GM19043 (cell line): ENCODE data around the gene AP4M1.
A peak's percentile ranks its signal among the peaks of the same experiment; 100 is the strongest.

ENCODE experiments used
- ATAC-seq: cut with Tn5 transposase; IDR thresholded peaks from one replicate; pipeline ENCODE4 v1.9.1; 2021; ENCODE audit warnings: low read depth; ENCODE audit not compliant: unreplicated experiment

AP4M1 gene

DNA sequence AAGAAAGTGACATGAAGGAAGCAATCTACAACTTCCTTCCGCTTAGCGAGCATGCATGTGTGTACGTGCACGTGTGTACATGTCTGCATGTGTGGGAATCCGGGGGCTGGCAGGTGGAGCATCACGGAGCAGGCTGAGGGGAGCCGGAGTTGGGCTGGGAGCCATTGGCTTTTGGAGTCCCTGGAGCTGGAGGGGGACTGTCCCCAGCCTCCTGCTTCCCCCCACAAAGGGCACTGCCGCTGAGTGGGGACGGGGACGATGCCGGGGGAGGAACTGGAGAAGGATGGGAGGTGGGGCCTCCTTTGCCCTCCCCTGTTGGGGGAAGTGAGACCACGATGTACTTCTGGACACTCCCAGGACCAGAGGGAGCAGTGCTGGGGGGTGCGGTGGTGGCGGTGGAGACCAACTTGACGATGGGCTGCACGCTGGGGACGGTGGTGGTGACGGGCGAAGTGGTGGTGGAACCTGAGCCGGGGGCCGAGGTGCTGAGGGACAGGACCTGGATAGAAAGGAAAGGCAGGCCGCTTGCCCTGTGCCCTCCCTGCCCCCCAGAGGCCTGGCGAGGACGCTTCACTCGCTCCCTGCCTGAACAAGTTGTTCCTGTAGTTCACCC lies 5.8 kb downstream of the AP4M1 start:
- no peak for ATAC-seq

DNA sequence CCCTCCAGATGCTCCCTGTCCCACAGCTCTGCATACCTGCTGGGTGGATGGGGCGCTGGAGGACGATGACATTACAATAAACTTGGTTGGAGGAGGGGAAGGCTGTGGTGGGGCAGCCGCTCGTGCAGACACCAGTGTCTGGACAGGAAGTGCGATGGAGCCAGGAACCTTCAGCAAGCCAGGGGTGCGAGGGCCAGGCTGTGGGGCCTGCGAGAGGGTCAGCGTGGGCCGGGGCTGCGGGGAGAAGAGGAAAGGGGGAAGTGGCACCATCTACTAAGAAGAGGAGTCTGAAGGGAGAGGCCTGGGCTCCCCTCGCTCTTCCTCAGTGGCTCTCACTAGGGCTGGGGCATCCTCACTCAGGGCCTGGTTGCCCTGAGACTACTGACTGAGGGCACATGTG lies 6.4 kb downstream of the AP4M1 start:
- ATAC-seq = no peak

DNA sequence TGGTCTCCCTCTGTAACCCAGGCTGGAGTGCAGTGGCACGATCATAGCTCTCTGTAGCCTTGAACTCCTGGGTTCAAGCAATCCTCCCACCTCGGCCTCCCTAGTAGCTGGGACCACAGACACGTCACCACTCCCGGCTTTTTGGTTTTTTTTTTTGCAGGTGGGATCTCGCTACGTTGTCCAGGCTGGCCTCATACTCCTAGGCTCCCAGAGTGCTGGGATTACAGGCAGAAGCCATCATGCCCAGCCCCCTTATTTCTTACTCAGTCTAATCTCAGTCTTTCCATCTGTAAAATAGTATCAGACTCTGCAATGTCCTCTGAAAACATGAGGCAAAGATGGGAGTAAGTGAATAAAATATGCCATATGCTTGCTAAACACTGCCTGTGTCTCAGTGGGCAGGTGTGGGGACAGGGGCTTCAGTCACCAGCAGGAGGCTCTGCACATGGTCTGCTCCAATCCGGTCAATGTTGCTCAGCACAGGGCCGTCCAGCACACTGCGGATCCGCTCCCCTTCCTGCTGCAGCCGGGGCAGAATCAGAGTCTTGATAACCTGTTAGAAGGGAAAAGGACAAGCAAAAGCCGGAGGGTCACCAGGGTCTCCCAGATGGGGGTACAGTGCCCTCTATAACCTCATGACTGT lies 8.2 kb downstream of the AP4M1 start:
- no peak for ATAC-seq

DNA sequence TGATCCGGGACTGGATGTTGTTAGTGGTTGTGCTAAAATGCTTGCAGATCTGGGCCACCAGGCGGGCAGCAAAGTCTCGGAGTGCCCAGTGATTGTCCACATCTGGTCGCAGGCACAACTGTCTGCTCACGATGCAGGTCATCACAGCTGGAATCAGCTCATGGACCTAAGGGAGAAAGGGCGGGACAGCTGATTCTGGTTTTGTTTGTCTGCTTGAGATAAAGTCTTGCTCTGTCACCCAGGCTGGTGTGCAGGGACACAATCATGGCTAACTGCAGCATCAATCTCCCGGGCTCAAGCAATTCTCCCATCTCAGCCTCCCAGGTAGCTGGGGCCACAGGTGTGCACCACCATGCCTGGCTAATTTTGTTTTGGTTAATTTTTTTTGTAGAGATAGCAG lies 9.7 kb downstream of the AP4M1 start:
- no peak for ATAC-seq

DNA sequence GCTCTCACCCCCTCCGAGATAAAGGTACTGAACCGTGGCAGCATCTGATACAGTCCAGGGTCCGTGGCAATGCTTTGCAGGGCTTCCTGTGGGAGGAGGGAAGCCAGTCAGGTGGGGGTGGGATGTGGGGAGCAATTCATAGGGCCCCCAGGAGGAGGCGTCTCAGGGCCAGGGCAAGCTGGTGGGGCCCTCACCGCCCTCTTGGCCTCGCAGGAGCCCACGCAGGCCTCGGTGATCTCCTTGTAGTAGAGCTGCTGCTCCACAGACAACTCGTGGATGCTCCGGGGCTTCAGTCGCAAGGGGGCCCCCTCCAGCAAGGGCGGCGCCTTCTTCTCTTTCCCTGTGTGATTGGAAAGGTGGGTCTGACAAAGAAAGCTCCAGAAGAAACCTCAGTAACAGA lies 10.5 kb downstream of the AP4M1 start:
- no peak for ATAC-seq

DNA sequence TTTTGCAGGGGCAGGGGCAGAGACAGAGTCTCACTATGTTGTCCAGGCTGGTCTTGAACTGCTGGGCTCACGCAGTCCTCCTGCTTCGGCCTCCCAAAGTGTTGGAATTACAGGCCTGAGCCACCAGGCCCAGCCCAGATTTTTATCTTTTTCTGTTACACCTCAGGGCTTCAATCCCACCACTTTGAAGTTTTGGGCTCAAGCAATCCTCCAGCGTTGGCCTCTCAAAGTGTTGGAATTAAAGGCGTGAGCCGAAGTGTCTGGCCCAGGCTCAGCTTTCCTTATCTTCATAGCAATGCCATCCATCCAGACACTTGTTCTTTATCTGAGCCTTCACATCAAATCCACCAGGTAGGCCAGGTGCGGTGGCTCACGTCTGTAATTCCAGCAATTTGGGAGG lies 13.6 kb downstream of the AP4M1 start:
- ATAC-seq = no peak

DNA sequence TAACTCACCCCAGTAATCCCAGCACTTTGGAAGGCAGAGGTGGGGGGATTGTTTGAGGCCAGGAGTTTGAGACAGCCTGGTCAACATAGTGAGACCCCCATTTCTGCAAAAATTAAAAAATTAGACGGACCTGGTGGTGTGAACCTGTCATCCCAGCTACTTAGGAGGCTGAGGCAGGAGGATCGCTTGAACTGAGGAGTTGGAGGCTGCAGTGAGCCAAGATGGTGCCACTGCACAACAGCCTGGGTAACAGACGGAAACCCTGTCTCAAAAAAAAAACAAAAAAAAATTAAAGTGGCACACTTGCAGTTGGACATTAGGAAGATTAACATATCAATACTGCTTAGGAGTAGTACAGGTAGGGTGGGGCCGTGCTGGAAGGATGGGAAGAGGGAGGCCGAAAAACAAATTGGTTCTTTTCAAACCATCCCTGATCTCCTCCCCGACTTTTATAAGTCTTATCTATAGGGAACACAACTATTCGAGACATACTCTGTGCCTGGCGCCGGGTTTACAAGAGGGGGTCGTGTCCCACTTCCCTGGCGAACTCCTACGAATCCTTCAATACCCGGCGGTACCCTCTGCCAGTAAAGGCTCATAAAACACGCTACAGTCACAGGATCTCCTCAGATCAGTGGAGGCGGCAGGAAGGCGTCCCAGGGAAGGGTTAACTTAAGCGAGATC lies 17.1 kb downstream of the AP4M1 start:
- no peak for ATAC-seq

DNA sequence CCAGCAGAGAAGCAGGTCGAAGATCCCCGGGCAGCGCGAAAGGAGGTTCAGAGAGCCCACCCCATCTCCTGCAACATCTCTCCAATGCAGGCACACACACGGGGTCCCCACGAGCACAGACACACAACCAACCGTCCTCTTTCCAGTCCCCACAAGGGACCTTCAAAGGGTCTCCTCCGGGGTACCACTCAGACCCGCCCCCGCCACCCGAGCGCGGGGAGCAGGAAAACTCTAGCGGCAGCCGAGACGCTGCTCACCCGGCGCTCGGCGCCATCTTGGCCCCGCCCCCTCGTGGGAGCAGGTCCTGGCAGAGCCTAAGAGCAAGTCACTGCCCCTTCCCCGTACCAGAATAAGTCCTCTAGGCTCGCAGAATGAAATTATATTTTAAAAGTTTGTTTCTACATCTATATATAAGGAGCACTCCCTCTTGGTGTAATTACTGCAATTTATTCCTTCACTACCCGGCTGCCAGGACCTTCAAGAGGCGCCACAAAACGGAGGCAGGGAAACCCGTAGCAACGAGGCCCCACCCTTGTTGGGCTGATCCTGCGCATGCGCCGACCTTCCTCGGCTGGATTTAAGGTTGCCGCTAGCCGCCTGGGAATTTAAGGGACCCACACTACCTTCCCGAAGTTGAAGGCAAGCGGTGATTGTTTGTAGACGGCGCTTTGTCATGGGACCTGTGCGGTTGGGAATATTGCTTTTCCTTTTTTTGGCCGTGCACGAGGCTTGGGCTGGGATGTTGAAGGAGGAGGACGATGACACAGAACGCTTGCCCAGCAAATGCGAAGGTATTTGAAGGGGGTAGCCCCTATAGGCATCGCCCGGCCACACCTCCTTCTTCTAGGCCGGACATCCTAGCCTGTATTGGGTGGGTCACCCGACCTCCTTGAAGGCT lies 17.9 kb downstream of the AP4M1 start, which contains the start of the genes CNPY4 and TAF6:
CNPY4 (plus strand) TSS at position 563 of the 898 bp plus-strand sequence; CDS start at position 674, 111 bp downstream.
TAF6 (minus strand) TSS at position 287 of the 898 bp plus-strand sequence. CDS start 5,149 bp downstream, outside the sequence.
- peak; percentile 65 for ATAC-seq

DNA sequence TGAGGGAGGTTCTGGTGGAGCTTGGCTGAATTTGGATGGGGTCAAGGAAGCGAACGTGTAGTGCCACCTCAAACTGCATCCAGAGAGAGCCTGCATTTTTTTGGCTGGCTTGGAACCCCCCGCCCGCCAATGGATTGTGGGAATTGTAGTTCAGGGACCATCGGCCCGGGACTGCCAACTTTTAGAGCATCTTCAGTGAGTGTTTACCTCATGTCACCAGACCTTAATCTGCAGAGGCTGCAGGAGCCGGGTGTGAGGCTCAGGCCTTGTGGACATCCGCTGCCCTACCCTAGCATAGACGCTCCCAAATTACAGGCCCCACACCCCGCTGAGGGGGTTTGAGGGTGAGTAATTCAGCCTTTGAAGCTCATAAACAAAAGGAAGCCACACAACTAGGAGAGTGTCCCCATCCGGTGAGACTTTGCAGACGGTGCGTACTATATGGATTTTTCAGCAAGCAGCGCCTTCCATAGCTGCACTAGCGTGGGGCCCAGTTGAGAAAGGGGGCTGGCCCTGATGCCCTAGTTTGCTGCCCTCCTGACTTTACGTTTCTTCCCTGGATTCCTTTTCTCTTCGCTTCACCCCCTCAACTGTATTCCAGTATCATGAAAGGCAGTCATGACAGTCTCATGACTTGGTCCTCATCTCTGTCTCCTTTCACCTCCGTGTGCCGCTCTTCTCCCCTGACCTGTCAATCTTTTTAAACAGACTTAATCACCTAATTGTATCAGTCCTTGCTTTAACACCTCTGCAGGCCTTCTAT lies 18.7 kb downstream of the AP4M1 start:
- peak; percentile 23 for ATAC-seq

DNA sequence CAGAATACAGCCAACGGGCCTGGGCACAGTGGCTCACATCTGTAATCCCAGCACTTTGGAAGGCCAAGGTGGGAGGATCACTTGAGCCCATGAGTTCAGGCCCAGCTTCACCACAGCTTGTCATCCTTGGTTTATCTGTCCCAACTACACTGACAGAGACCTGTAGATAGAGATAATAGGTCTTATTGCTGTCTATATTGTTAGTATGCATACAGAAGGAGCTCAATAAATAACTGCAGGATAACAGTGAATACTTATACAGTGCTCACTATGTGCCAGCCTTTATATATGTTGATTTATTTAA lies 19.2 kb downstream of the AP4M1 start:
- ATAC-seq = no peak

DNA sequence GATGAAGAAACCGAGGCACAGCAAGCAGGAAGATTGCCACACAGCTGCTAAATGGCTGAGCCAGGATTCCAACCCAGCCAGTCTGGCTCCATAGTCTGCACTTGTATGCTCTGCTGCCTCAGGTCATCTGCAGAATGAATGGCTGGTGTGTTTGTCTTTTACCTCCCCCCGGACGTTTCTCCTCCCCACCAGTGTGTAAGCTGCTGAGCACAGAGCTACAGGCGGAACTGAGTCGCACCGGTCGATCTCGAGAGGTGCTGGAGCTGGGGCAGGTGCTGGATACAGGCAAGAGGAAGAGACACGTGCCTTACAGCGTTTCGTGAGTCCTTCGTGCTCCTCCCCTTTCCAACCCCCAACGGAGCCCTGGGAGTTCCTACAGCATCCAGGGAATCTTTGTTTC lies 20.6 kb downstream of the AP4M1 start:
- ATAC-seq = no peak

DNA sequence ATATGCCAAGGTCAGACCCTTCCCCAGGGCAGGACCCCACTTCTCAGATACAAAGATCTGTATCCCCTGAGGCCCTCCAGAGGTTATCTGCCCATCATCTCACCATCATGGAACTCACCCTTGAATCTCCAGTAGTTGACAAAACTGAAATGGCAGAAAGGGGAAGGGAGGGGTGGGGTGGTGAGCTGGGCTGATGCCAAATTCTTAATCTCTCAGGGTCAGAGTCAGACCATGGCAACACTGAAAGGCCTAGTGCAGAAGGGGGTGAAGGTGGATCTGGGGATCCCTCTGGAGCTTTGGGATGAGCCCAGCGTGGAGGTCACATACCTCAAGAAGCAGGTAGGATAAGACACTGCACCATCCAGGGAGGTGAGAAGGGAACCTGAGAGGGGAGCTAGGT lies 21.1 kb downstream of the AP4M1 start:
- ATAC-seq = no peak

DNA sequence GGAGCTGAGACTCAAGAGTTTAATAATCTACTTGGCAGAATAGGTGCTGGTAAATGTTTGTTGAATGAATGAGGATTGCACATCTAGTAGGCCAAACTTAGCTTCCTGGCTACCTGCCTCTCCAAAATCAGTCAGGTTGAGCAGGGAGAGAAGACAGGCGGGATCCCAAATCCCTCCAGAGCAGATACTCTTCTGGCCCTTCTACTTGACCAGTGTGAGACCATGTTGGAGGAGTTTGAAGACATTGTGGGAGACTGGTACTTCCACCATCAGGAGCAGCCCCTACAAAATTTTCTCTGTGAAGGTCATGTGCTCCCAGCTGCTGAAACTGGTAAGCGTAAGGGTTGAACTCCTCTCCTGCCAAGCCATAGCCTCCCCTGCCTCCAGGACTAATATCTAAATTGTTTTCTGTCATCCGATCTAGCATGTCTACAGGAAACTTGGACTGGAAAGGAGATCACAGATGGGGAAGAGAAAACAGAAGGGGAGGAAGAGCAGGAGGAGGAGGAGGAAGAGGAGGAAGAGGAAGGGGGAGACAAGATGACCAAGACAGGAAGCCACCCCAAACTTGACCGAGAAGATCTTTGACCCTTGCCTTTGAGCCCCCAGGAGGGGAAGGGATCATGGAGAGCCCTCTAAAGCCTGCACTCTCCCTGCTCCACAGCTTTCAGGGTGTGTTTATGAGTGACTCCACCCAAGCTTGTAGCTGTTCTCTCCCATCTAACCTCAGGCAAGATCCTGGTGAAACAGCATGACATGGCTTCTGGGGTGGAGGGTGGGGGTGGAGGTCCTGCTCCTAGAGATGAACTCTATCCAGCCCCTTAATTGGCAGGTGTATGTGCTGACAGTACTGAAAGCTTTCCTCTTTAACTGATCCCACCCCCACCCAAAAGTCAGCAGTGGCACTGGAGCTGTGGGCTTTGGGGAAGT lies 23.1 kb downstream of the AP4M1 start:
- no peak for ATAC-seq

DNA sequence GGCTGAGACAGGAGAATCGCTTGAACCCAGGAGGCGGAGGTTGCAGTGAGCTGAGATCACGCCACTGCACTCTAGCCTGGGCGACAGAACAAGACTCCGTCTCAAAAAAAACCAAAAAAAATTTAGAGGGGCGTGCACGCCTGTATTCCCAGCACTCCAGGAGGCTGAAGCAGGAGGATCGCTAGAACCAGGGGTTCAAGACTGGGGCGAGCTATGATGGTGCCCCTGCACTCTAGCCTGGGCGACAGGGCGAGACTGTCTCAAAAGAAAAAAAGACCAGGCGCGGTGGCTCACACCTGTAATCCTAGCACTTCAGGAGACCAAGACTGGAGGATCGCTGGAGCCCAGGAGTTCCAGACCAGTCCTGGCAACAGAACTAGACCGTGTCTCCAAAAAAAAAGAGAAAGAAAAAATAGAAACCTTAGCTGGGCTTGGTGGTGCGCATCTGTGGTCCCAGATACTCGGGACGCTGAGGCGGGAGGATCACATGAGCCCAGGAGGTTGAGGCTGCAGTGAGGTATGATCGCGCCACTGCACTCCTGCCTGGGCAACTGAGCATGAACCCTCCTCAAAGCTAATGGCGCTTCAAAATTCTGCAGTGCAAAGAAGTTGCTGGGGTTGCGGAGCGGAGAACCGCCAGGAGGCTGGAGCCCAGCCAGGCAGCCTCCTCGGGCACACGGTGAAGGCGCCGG lies 24.9 kb downstream of the AP4M1 start:
- ATAC-seq = peak; percentile 10

DNA sequence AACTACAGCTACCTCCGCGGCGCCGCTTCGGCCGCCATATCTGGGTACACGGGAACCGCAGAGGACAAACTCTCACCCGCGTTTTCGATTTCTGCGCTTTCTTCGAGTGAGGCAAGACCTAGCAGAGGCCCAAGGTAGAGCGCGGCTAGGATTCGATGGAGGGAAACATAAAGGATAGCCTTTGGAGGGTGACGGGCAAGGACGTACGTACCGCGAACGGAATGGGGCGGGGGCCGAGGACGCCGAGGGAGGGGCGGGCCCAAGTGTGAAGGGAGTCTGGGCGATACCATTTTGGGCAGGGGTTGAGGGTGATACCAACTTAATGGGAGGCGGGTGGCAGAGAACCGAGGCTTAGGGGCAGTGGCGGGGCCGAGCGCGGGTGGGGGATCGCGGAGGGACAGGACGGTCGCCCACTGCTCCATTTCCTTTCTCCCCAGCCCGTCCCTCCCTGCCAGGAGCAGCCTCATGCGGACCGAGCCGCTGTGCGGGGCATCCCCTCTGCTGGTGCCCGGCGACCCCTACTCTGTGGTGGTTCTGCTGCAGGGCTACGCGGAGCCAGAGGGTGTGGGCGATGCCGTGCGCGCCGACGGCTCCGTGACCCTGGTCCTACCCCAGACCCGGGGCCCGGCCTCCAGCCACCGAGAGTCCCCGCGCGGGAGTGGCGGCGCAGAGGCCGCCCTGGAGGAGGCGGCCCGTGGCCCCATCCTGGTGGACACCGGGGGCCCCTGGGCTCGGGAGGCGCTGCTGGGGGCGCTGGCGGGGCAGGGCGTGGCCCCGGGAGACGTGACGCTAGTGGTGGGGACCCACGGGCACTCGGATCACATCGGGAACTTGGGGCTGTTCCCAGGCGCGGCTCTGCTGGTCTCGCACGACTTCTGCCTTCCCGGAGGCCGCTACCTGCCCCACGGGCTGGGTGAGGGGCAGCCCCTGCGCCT lies 25.8 kb downstream of the AP4M1 start, which contains the start of gene MBLAC1:
MBLAC1 (plus strand) TSS at position 37 of the 935 bp plus-strand sequence; CDS start at position 466, 429 bp downstream.
- peak; percentile 50 for ATAC-seq

DNA sequence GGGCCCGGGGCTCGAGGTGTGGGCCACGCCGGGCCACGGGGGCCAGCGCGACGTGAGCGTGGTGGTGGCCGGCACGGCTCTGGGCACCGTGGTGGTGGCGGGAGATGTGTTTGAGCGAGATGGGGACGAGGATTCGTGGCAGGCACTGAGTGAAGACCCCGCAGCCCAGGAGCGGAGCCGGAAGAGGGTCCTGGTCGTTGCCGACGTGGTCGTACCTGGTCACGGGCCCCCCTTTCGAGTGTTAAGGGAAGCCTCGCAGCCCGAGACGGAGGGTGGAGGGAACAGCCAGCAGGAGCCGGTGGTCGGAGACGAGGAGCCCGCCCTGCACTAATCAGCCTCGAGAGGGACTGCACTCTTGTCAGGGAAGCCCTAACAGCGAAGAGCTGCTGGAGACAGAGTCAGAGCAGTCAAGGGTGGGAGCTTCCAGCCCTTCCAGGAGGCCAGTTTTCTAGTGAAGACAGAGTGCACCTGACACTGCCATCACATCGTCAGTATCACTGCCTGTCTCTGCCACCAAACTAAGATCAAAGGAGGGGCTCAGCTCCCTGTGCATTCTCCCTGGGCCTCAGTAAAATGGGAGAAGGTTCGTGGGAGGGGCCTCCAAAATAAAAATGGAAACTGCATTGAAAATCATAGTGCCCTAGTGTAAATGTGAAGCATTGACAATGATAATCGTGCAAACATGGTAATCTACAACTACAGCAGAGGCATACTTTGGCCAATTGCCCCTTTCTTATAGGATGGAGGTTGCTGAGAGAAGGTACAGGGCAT lies 26.6 kb downstream of the AP4M1 start:
- no peak for ATAC-seq

DNA sequence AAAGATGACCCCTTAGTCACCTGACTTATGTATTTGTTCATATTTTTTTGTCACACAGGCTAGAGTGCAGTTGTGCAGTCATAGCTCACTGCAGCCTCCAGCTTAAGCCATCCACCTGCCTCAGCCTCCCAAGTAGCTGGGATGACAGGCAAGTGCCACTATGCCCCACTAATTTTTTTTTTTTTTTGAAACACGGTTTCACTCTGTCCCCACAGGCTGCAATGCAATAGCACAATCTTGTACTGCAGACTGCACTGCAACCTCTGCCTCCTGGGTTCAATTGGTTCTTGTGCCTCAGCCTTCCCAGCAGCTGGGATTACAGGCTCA lies 27.2 kb downstream of the AP4M1 start:
- ATAC-seq = no peak
